ENCODE data around the gene PPM1J.

The PPM1J gene

DNA sequence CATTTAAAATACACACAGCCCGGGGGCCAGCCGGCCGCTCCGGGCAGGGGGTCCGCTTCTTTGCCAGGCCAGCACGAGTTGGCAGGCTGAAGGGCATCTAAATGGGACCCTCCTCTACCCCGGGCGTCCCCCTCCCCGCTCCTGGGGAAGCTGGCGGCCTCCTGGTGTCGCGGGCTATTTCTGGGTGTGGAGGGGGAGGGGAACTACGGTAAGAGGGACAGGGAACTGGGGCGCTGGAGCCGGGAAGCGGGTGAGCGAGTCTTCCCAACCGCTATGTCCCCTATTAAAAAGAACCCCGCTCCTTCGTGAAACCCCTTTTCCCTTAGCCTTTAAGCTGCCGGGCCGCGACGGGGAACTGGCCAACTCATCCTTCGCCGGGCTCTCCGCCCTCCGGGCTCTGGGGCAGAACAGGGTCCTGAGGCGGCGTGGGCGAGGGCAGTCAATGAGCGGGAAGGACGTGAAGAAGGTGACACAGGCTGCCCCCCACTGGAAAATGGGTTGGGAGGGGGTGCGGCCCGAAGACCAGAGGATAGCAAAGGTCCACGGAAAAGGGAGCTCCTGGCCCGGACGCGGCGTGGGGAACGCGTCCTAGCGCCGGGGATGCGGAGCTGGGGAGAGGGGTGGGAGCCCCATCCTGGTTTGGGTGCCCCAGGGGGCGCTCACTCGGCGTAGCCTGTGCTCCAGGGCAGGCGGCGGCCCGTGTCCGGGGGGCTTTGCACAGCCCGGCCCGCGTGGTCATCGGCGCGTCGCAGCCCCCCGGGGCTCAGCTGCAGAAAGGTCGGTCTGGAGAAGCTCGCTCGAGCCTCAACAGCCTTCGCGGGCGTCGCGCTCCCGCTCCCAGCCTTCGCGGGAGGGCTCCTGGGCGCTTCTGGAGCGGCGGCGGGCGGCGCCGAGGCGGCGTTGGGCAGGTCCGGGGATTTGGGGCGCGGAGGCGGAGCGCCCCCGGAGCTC, 544 bp downstream of the PPM1J start:
- Histone ChIP-seq H3F3A (ENCODE audit: insufficient read depth, low read length) (no peaks in the 10 kb centered on the region), H3K4me3 (ENCODE audit: low read depth, low read length, poor library complexity, severe bottlenecking) (peak overlapping the region; percentile 52), H3K36me3 (ENCODE audit: insufficient read depth, low read length) (no peaks in the 10 kb centered on the region), H3K9me2 (ENCODE audit: low read depth, low read length) (no peaks in the 10 kb centered on the region), H2AFZ (ENCODE audit: low read length) (no peak overlapping the region), H3K9ac (ENCODE audit: low read length) (peak overlapping the region; percentile 50; the same call in 1 of the 2 replicates), H3K4me1 (ENCODE audit: insufficient read depth, low read length, severe bottlenecking) (peaks cover 24% of the 10 kb centered on the region), H3K4me2 (ENCODE audit: low read length) (peak overlapping the region; percentile 65), H3K79me2 (ENCODE audit: insufficient read depth, low read length) (no peaks in the 10 kb centered on the region), H3K9me3 (ENCODE audit: low read length) (no peaks in the 10 kb centered on the region), H3K27me3 (ENCODE audit: insufficient read depth, low read length) (no peaks in the 10 kb centered on the region), H3K27ac (ENCODE audit: low read depth, low read length, poor library complexity, severe bottlenecking) (no peak overlapping the region), H4K20me1 (ENCODE audit: insufficient read depth, low read length) (no peaks in the 10 kb centered on the region)
- TF ChIP-seq, protein P1, sequence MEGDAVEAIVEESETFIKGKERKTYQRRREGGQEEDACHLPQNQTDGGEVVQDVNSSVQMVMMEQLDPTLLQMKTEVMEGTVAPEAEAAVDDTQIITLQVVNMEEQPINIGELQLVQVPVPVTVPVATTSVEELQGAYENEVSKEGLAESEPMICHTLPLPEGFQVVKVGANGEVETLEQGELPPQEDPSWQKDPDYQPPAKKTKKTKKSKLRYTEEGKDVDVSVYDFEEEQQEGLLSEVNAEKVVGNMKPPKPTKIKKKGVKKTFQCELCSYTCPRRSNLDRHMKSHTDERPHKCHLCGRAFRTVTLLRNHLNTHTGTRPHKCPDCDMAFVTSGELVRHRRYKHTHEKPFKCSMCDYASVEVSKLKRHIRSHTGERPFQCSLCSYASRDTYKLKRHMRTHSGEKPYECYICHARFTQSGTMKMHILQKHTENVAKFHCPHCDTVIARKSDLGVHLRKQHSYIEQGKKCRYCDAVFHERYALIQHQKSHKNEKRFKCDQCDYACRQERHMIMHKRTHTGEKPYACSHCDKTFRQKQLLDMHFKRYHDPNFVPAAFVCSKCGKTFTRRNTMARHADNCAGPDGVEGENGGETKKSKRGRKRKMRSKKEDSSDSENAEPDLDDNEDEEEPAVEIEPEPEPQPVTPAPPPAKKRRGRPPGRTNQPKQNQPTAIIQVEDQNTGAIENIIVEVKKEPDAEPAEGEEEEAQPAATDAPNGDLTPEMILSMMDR (IDR thresholded peaks at IDR 0.05; ENCODE audit: low read length): peak; percentile 6; the same call in 1 of the 2 replicates
- no peak for TF ChIP-seq EZH2 (IDR thresholded peaks at IDR 0.05; ENCODE audit: borderline replicate concordance, low read length)

DNA sequence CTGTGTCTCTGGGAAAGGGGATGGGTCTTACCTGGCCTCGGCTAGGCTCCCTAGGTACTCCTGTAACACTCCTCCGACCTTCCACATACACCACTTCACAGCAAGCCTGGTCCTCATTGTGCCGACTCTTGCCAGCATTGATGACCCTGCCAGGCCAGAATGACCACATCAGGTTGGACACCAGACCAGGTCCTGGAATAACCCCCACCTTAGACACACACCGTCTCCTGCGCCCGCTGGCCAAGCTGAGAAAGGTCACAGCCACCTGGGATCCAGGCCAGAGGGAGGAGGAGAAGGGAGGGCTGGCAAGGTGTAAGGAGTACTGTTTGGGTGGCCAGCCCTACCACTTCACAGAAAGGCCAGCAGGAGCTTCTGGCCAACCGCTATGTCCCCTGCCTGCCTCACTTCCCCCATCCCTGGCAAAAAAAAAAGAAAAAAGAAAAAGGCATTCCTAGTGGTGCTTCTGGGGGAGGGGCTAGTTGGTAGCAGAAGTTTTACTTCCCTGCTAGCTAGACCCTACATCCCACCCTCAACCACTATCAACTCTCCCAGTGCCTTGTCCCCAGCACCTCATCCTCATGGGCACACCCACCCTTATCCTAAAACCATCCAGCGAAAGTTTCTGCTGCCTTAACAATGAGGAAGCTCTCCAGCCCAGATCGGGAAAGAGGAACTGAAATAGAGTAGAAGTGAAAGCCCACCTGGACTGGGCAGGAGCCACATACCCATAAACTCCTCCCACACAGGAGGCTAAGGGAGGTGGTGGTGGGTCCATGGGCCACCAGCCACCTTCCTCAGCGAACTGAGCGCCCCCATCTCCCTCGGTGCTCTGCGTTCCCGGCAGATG, 1.4 kb downstream of the PPM1J start:
- Histone ChIP-seq H3K4me2 (ENCODE audit: low read length) (peak overlapping the region; percentile 65; the same call in 1 of the 2 replicates), H4K20me1 (ENCODE audit: insufficient read depth, low read length) (no peaks in the 10 kb centered on the region), H3F3A (ENCODE audit: insufficient read depth, low read length) (no peaks in the 10 kb centered on the region), H3K79me2 (ENCODE audit: insufficient read depth, low read length) (no peaks in the 10 kb centered on the region), H2AFZ (ENCODE audit: low read length) (no peak overlapping the region), H3K27ac (ENCODE audit: low read depth, low read length, poor library complexity, severe bottlenecking) (no peak overlapping the region), H3K36me3 (ENCODE audit: insufficient read depth, low read length) (no peaks in the 10 kb centered on the region), H3K4me3 (ENCODE audit: low read depth, low read length, poor library complexity, severe bottlenecking) (peak overlapping the region; percentile 52), H3K9ac (ENCODE audit: low read length) (no peak overlapping the region), H3K27me3 (ENCODE audit: insufficient read depth, low read length) (no peaks in the 10 kb centered on the region; the same call in 1 of the 2 replicates), H3K4me1 (ENCODE audit: insufficient read depth, low read length, severe bottlenecking) (peaks cover 24% of the 10 kb centered on the region), H3K9me2 (ENCODE audit: low read depth, low read length) (no peaks in the 10 kb centered on the region), H3K9me3 (ENCODE audit: low read length) (no peaks in the 10 kb centered on the region)
- no peak for TF ChIP-seq EZH2 (IDR thresholded peaks at IDR 0.05; ENCODE audit: borderline replicate concordance, low read length)
- TF ChIP-seq, protein P1 (IDR thresholded peaks at IDR 0.05; ENCODE audit: low read length): no peak

DNA sequence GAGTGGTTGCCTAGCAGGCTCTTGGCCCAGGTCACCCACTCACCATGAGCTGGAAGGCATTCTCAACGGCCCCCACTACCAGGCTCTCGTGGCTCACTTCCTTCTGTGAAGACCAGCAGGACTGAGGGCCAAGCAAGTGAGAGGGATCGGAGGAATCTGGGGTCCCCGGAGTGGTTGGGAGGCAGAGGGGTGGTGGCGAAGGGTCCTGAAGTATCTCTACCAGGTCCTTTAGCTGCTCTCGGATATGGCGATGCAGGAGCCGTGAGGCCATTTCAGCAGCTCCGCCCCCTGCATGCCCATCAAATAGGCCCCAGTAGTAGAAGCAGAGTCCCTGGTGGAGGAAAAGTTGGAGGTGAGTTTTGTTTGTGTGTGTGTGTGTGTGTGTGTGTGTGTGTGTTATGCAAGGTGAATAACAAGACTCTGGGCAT, 2.4 kb downstream of the PPM1J start:
- Histone ChIP-seq H3K4me2 (ENCODE audit: low read length) (no peak overlapping the region), H3K27ac (ENCODE audit: low read depth, low read length, poor library complexity, severe bottlenecking) (no peak overlapping the region), H3K4me1 (ENCODE audit: insufficient read depth, low read length, severe bottlenecking) (peaks cover 25% of the 10 kb centered on the region), H2AFZ (ENCODE audit: low read length) (no peak overlapping the region), H3K9ac (ENCODE audit: low read length) (no peak overlapping the region), H3K79me2 (ENCODE audit: insufficient read depth, low read length) (no peaks in the 10 kb centered on the region), H3K9me3 (ENCODE audit: low read length) (no peaks in the 10 kb centered on the region), H3F3A (ENCODE audit: insufficient read depth, low read length) (peaks cover 5% of the 10 kb centered on the region; the same call in 1 of the 2 replicates), H3K4me3 (ENCODE audit: low read depth, low read length, poor library complexity, severe bottlenecking) (no peak overlapping the region), H3K27me3 (ENCODE audit: insufficient read depth, low read length) (no peaks in the 10 kb centered on the region; the same call in 1 of the 2 replicates), H4K20me1 (ENCODE audit: insufficient read depth, low read length) (no peaks in the 10 kb centered on the region), H3K36me3 (ENCODE audit: insufficient read depth, low read length) (no peaks in the 10 kb centered on the region), H3K9me2 (ENCODE audit: low read depth, low read length) (no peaks in the 10 kb centered on the region)
- TF ChIP-seq, protein P1 (IDR thresholded peaks at IDR 0.05; ENCODE audit: low read length): no peak
- no peak for TF ChIP-seq EZH2 (IDR thresholded peaks at IDR 0.05; ENCODE audit: borderline replicate concordance, low read length)
